ENCODE results near the gene IFNA2. TPM values are rescaled to one million over a fixed set of nuclear protein-coding genes. Genes with fewer than 3 reads are reported as not detected.
A peak's percentile ranks its signal among the peaks of the same experiment; 100 is the strongest.
"Not testable (repeated sequence)": the region's sequence is repeated elsewhere in the genome, so short reads cannot be mapped to it uniquely, and the experiment has no call there.

Gene IFNA2
- polyA plus RNA-seq, 4 donors = not detected

GRCh38 chr9:21383627-21384026 lies 1.6 kb downstream of the IFNA2 start:
- DNase-seq (ENCODE audit: low read depth in 4 of 4, low spot score in 3 of 4) = no peak

- no peak for DNase-seq (ENCODE audit: low read depth in 4 of 4, low spot score in 3 of 4)
These were observed 3.5 kb downstream of the IFNA2 start for GRCh38 chr9:21381448-21382339.

GRCh38 chr9:21371467-21371866 lies 13.7 kb downstream of the IFNA2 start:
- not testable (repeated sequence) for DNase-seq (ENCODE audit: low read depth in 4 of 4, low spot score in 3 of 4)

- DNase-seq (ENCODE audit: low read depth in 4 of 4, low spot score in 3 of 4) = no peak
These were observed 17.2 kb downstream of the IFNA2 start, which contains the start of gene IFNA13 for GRCh38 chr9:21367957-21368356. TSS of gene IFNA13 (minus strand) at chr9:21368057. CDS start at chr9:21368010, 47 bp downstream.

GRCh38 chr9:21367169-21367568 lies 18.0 kb downstream of the IFNA2 start:
- DNase-seq (ENCODE audit: low read depth in 4 of 4, low spot score in 3 of 4) = not testable (repeated sequence)

- no peak for DNase-seq (ENCODE audit: low read depth in 4 of 4, low spot score in 3 of 4)
These were observed 22.9 kb downstream of the IFNA2 start for GRCh38 chr9:21362287-21362686.

- DNase-seq (ENCODE audit: low read depth in 4 of 4, low spot score in 3 of 4) = no peak
These were observed 27.4 kb downstream of the IFNA2 start for GRCh38 chr9:21357479-21358460.

- DNase-seq (ENCODE audit: low read depth in 4 of 4, low spot score in 3 of 4) = no peak
These were observed 34.4 kb downstream of the IFNA2 start, which contains the start of gene IFNA6 for GRCh38 chr9:21350787-21351186. TSS of gene IFNA6 (minus strand) at chr9:21350887. CDS start at chr9:21350887, 0 bp downstream.

GRCh38 chr9:21348430-21348970 lies 36.7 kb downstream of the IFNA2 start:
- DNase-seq (ENCODE audit: low read depth in 4 of 4, low spot score in 3 of 4) = no peak

GRCh38 chr9:21340735-21341134 lies 44.5 kb downstream of the IFNA2 start:
- no peak for DNase-seq (ENCODE audit: low read depth in 4 of 4, low spot score in 3 of 4)

- no peak for DNase-seq (ENCODE audit: low read depth in 4 of 4, low spot score in 3 of 4)
These were observed 48.7 kb downstream of the IFNA2 start for GRCh38 chr9:21336457-21336856.

GRCh38 chr9:21334701-21335632 lies 50.2 kb downstream of the IFNA2 start, which contains the start of gene KLHL9:
TSS of gene KLHL9 (minus strand) at chr9:21335404. CDS start at chr9:21334859, 545 bp downstream.
- peak; percentile 84 to 88 (median 86) for DNase-seq (ENCODE audit: low read depth in 4 of 4, low spot score in 3 of 4)

Other genes starting within 250 kb of the IFNA2 start
- gene IFNW1, start 243.6 kb downstream of the IFNA2 start, polyA plus RNA-seq (ENCODE audit: insufficient read length in 4 of 4) = not detected
- under 1 TPM in 1 of 4 donors, not detected in 3; 0.15 TPM for gene IFNA21, start 218.7 kb downstream of the IFNA2 start, polyA plus RNA-seq (ENCODE audit: insufficient read length in 4 of 4)
- gene IFNA4, start 197.8 kb downstream of the IFNA2 start, polyA plus RNA-seq (ENCODE audit: insufficient read length in 4 of 4) = not detected
- not detected for gene IFNA7, start 183.2 kb downstream of the IFNA2 start, polyA plus RNA-seq (ENCODE audit: insufficient read length in 4 of 4)
- gene IFNA10, start 178.3 kb downstream of the IFNA2 start, polyA plus RNA-seq (ENCODE audit: insufficient read length in 4 of 4) = not detected
- gene IFNA16, start 168.1 kb downstream of the IFNA2 start, polyA plus RNA-seq (ENCODE audit: insufficient read length in 4 of 4) = not detected
- not detected for gene IFNA17, start 157.2 kb downstream of the IFNA2 start, polyA plus RNA-seq (ENCODE audit: insufficient read length in 4 of 4)
- gene IFNA14, start 145.4 kb downstream of the IFNA2 start, polyA plus RNA-seq (ENCODE audit: insufficient read length in 4 of 4) = not detected
- not detected for gene IFNA5, start 80.1 kb downstream of the IFNA2 start, polyA plus RNA-seq (ENCODE audit: insufficient read length in 4 of 4)
- gene KLHL9, start 50.0 kb downstream of the IFNA2 start, polyA plus RNA-seq (ENCODE audit: insufficient read length in 4 of 4) = 10 to 100 TPM; 46.3 to 62.3 (median 49.8) TPM
- gene IFNA6, start 34.5 kb downstream of the IFNA2 start, polyA plus RNA-seq (ENCODE audit: insufficient read length in 4 of 4) = not detected
- not detected for gene IFNA13, start 17.3 kb downstream of the IFNA2 start, polyA plus RNA-seq (ENCODE audit: insufficient read length in 4 of 4)
- gene IFNA8, start 23.7 kb upstream of the IFNA2 start, polyA plus RNA-seq (ENCODE audit: insufficient read length in 4 of 4) = not detected
- gene IFNA1, start 55.0 kb upstream of the IFNA2 start, polyA plus RNA-seq (ENCODE audit: insufficient read length in 4 of 4) = not detected
- gene IFNE, start 96.9 kb upstream of the IFNA2 start, polyA plus RNA-seq (ENCODE audit: insufficient read length in 4 of 4) = under 1 TPM in 3 of 4 donors, not detected in 1; 0.19 to 0.47 (median 0.20) TPM

Measured in left renal pelvis (tissue), 4 donors.